T-cell (primary cell): ENCODE results near the gene CEP164. TPM values are rescaled to one million over a fixed set of nuclear protein-coding genes. Genes with fewer than 3 reads are reported as not detected.
"Not testable (repeated sequence)": the region's sequence is repeated elsewhere in the genome, so short reads cannot be mapped to it uniquely, and the experiment has no call there.

Source experiments
- ATAC-seq, 4 experiments: fragments of 200-7000 bp in 3 of 4; fragments of 150-1000 bp in 1 of 4; cut with Tn5 transposase; replicated peaks in 1 of 4; 1 replicate in 3 of 4; 2 replicates in 1 of 4; pipeline ENCODE4 v1.10.0; 2021; ENCODE audit warnings: moderate library complexity in 3 of 4, mild to moderate bottlenecking in 2 of 4, moderate number of reproducible peaks in 1 of 4
- CTCF ChIA-PET, 2 donors: fragments of 300-600 bp; sonication (Branson Sonifier 250); formaldehyde crosslinking; loops; one replicate each; lab custom pipeline; 2022; ENCODE audit warnings: antibody characterized with exemption in 2 of 2; lab: Charles Lee
- POLR2A ChIA-PET, 2 donors: fragments of 300-600 bp; sonication (Branson Sonifier 250); formaldehyde crosslinking; loops; one replicate each; lab custom pipeline; 2022; ENCODE audit warnings: antibody characterized with exemption in 2 of 2; lab: Charles Lee
- DNase-seq, 35 experiments: peaks; one replicate each; pipeline versions ENCODE4 v3.0.0 to v3.0.0-alpha.2; 2013 to 2023
- H3K27ac ChIP-seq: one replicate; pipeline ENCODE4 v1.5.1; 2013; ENCODE audit warnings: low read length
- H3K27me3 ChIP-seq, 2 experiments: replicated peaks in 1 of 2; 1 replicate in 1 of 2; 2 replicates in 1 of 2; pipeline versions ENCODE4 v1.6.1 to v1.7.0; 2013; ENCODE audit warnings: low read length in 1 of 2, mixed read lengths in 1 of 2; ENCODE audit not compliant: control insufficient read depth in 2 of 2, insufficient read depth in 2 of 2; ENCODE audit errors: extremely low read depth in 1 of 2
- H3K36me3 ChIP-seq, 2 donors: 1 replicate in 1 of 2; 2 replicates in 1 of 2; pipeline versions ENCODE4 v1.6.1 to v1.7.0; 2013; ENCODE audit warnings: low read length in 1 of 2; ENCODE audit not compliant: control insufficient read depth in 2 of 2, insufficient read depth in 1 of 2; ENCODE audit errors: extremely low read depth in 1 of 2
- H3K4me1 ChIP-seq, 2 experiments: 1 replicate in 1 of 2; 2 replicates in 1 of 2; pipeline versions ENCODE4 v1.6.1 to v1.7.0; 2013; ENCODE audit warnings: low read length in 2 of 2, mixed read lengths in 1 of 2; ENCODE audit not compliant: insufficient read depth in 2 of 2, control insufficient read depth in 1 of 2; ENCODE audit errors: extremely low read depth in 1 of 2
- H3K4me3 ChIP-seq, 2 donors: 1 replicate in 1 of 2; 2 replicates in 1 of 2; pipeline versions ENCODE4 v1.5.1 to v1.7.0; 2013; ENCODE audit warnings: mild to moderate bottlenecking in 2 of 2, low read length in 1 of 2, moderate library complexity in 1 of 2; ENCODE audit not compliant: control insufficient read depth in 1 of 2; ENCODE audit errors: extremely low read depth in 1 of 2
- H3K9me3 ChIP-seq: 2 replicates; pipeline ENCODE4 v1.7.0; 2013
- H3K27ac Mint-ChIP-seq, 2 donors: one replicate each; pipeline ENCODE4 v1.8.0; 2020 to 2021; ENCODE audit warnings: mild to moderate bottlenecking in 2 of 2, mixed read lengths in 2 of 2
- H3K27me3 Mint-ChIP-seq, 2 donors: one replicate each; pipeline ENCODE4 v1.8.0; 2021 to 2022; ENCODE audit warnings: mixed read lengths in 2 of 2
- H3K36me3 Mint-ChIP-seq: one replicate; pipeline ENCODE4 v1.8.0; 2021; ENCODE audit warnings: mixed read lengths
- H3K4me1 Mint-ChIP-seq, 3 donors: one replicate each; pipeline ENCODE4 v1.8.0; 2020 to 2022; ENCODE audit warnings: mixed read lengths in 3 of 3, mild to moderate bottlenecking in 1 of 3
- H3K4me3 Mint-ChIP-seq, 3 donors: one replicate each; pipeline ENCODE4 v1.8.0; 2020 to 2022; ENCODE audit warnings: mild to moderate bottlenecking in 3 of 3, mixed read lengths in 3 of 3, moderate library complexity in 3 of 3
- H3K9me3 Mint-ChIP-seq, 3 donors: one replicate each; pipeline ENCODE4 v1.8.0; 2020 to 2022; ENCODE audit warnings: mixed read lengths in 3 of 3
- WGBS: methylation state at CpG from one replicate; pipeline ENCODE4 v1.1.5; 2013; ENCODE audit warnings: missing lambda C conversion rate; ENCODE audit not compliant: insufficient coverage; 5-methylcytosine and 5-hydroxymethylcytosine counted together
- total RNA-seq, 35 experiments: library from RNA in 6 of 35; stranded (reverse) in 6 of 35; fragments of 120-200 nt in 1 of 35; gene quantifications; one replicate each; pipeline versions ENCODE4 v1.2.1 to v1.2.4 and lab custom pipeline; 2013 to 2026

Gene CEP164
- total RNA-seq, 5 donors from 2014 or later (not counting 1 experiment from before 2014, with no cell fraction given) = 44.5 to 59.9 (median 52.5) TPM

DNA sequence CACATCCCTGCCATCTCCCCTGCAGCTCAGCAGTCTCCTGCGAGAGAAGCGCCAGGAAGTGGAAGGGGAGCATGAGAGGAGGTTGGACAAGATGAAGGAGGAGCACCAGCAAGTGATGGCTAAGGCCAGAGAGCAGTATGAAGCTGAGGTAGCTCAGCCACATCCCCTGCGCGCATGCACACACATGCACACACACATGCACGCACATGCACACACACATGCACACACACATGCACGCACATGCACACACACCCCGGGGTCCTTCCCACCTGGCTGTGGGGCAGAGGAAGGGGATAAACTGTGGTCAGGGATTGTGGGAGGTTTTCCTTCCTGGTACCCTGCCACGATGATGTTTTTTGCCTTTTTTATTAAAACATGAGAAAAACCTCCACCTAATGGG lies 65.3 kb downstream of the CEP164 start:
- no CpG with 5 or more reads among the region's 8 CpGs for WGBS
- Mint-ChIP-seq H3K4me1 (no peaks in the 10 kb centered on the region), H3K9me3 (peaks cover 0 to 7% (median 0%) of the 10 kb centered on the region in 3 donors), H3K27ac (no peak overlapping the region), H3K4me3 (no peak overlapping the region), H3K27me3 (no peaks in the 10 kb centered on the region), H3K36me3 (peaks cover 84% of the 10 kb centered on the region)
- no peaks in the 10 kb centered on the region for H3K27me3 ChIP-seq
- ChIA-PET CTCF (no interaction called here), POLR2A (no interaction called here)
- ATAC-seq (no peak), DNase-seq (no peak)
- H3K9me3 ChIP-seq = no peaks in the 10 kb centered on the region
- H3K4me3 ChIP-seq = no peak overlapping the region
- peaks cover 23 to 79% of the 10 kb centered on the region in 2 donors for H3K36me3 ChIP-seq
- no peak overlapping the region for H3K27ac ChIP-seq
- no peaks in the 10 kb centered on the region for H3K4me1 ChIP-seq

- POLR2A ChIA-PET = no interaction called here
- Histone ChIP-seq H3K4me1 (no peaks in the 10 kb centered on the region), H3K27me3 (no peaks in the 10 kb centered on the region), H3K36me3 (peaks cover 28 to 77% of the 10 kb centered on the region in 2 donors), H3K9me3 (no peaks in the 10 kb centered on the region), H3K4me3 (no peak overlapping the region), H3K27ac (no peak overlapping the region)
- no peaks in the 10 kb centered on the region for H3K27me3 Mint-ChIP-seq
- peaks cover 0 to 7% (median 2%) of the 10 kb centered on the region in 3 donors for H3K9me3 Mint-ChIP-seq
- 83% methylated on average over 2 of the region's 14 CpGs for WGBS
- H3K4me1 Mint-ChIP-seq = peaks cover 0 to 1% (median 0%) of the 10 kb centered on the region in 3 donors
- DNase-seq (no peak), ATAC-seq (no peak)
- no peak overlapping the region for H3K27ac Mint-ChIP-seq
- CTCF ChIA-PET = interaction anchor here in 1 of 2 donors (0.8 kb wide), 1 partner anchor 663 kb away, joined by 3 read pairs; no protein-coding TSS in a partner anchor
- no peak overlapping the region for H3K4me3 Mint-ChIP-seq
- peaks cover 87% of the 10 kb centered on the region for H3K36me3 Mint-ChIP-seq
Observed at GRCh38 chr11:117394221-117394925, 66.7 kb downstream of the CEP164 start.

GRCh38 chr11:117395476-117395875 lies 67.8 kb downstream of the CEP164 start:
- CTCF ChIA-PET = no interaction called here

DNA sequence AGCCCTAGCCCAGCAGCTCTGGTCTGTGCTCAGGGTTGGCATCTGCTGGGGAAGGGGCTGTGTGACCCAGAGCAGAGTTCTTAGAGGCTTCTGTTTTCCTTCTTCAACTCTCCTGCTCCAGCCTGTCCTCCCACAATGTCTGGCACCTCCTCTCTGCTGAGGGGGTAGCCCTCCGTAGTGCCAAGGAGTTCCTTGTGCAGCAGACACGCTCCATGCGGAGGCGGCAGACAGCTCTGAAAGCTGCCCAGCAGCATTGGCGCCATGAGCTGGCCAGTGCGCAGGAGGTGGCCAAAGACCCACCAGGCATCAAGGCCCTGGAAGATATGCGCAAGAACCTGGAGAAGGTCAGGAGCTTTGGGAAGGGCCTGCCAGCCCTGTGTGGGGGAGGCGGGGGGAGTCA lies 69.3 kb downstream of the CEP164 start:
- DNase-seq (no peak), ATAC-seq (no peak)
- H3K4me3 ChIP-seq = no peak overlapping the region
- Mint-ChIP-seq H3K4me1 (peaks cover 0 to 9% (median 6%) of the 10 kb centered on the region in 3 donors), H3K36me3 (peaks cover 90% of the 10 kb centered on the region), H3K9me3 (peaks cover 0 to 7% (median 2%) of the 10 kb centered on the region in 3 donors), H3K27ac (no peak overlapping the region), H3K27me3 (no peaks in the 10 kb centered on the region), H3K4me3 (no peak overlapping the region)
- H3K27me3 ChIP-seq = no peaks in the 10 kb centered on the region
- H3K36me3 ChIP-seq = peaks cover 28 to 58% of the 10 kb centered on the region in 2 donors
- H3K27ac ChIP-seq = no peak overlapping the region
- no peaks in the 10 kb centered on the region for H3K9me3 ChIP-seq
- ChIA-PET POLR2A (no interaction called here), CTCF (no interaction called here)
- H3K4me1 ChIP-seq = no peaks in the 10 kb centered on the region
- WGBS = 98% methylated on average over 4 of the region's 8 CpGs

More at GRCh38 chr11:117395476-117395875, 67.8 kb downstream of the CEP164 start:
- Mint-ChIP-seq H3K27ac (no peak overlapping the region), H3K27me3 (no peaks in the 10 kb centered on the region), H3K4me1 (peaks cover 0 to 6% (median 4%) of the 10 kb centered on the region in 3 donors), H3K9me3 (peaks cover 0 to 7% (median 2%) of the 10 kb centered on the region in 3 donors), H3K4me3 (no peak overlapping the region), H3K36me3 (peaks cover 91% of the 10 kb centered on the region)
- peaks cover 28 to 72% of the 10 kb centered on the region in 2 donors for H3K36me3 ChIP-seq
- H3K27ac ChIP-seq = no peak overlapping the region
- H3K27me3 ChIP-seq = no peaks in the 10 kb centered on the region
- H3K4me1 ChIP-seq = no peaks in the 10 kb centered on the region
- H3K9me3 ChIP-seq = no peaks in the 10 kb centered on the region
- POLR2A ChIA-PET = no interaction called here
- DNase-seq (no peak), ATAC-seq (no peak)
- H3K4me3 ChIP-seq = no peak overlapping the region
- 97% methylated on average over 4 of the region's 4 CpGs for WGBS

DNA sequence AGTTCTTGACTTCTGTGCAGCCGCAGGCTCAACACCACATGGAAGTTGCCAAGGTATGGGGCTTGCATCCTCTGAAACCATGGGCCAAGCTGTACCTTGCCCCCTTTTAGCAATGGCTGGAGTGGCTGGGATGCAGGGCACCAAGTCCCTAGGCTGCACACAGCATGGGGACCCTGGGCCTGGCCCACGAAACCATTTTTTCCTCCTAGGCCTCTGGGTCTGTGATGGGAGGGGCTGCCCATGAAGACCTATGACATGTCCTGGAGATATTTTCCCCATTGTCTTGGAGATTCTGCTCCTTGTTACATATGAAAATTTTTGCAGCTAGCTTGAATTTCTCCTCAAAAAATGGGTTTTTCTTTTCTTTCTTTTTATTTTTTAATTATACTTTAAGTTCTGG lies 71.0 kb downstream of the CEP164 start:
- H3K4me3 Mint-ChIP-seq, POLR2A ChIA-PET, H3K27ac Mint-ChIP-seq, DNase-seq, ATAC-seq, H3K27ac ChIP-seq, H3K9me3 ChIP-seq, CTCF ChIA-PET, H3K27me3 ChIP-seq, H3K27me3 Mint-ChIP-seq, H3K9me3 Mint-ChIP-seq, H3K4me1 ChIP-seq, H3K4me3 ChIP-seq: not testable (repeated sequence)
- peaks cover 28 to 42% of the 10 kb centered on the region in 2 donors for H3K36me3 ChIP-seq
- WGBS = 100% methylated on average over 1 of the region's 2 CpGs
- peaks cover 89% of the 10 kb centered on the region for H3K36me3 Mint-ChIP-seq
- peaks cover 0 to 14% (median 9%) of the 10 kb centered on the region in 3 donors for H3K4me1 Mint-ChIP-seq

- H3K36me3 ChIP-seq = peaks cover 22 to 35% of the 10 kb centered on the region in 2 donors
- DNase-seq, H3K4me1 ChIP-seq, H3K27me3 Mint-ChIP-seq, H3K27me3 ChIP-seq, H3K4me3 Mint-ChIP-seq, ATAC-seq, H3K27ac ChIP-seq, POLR2A ChIA-PET, CTCF ChIA-PET, H3K4me3 ChIP-seq, H3K9me3 Mint-ChIP-seq, H3K9me3 ChIP-seq, H3K27ac Mint-ChIP-seq: not testable (repeated sequence)
- Mint-ChIP-seq H3K36me3 (peaks cover 91% of the 10 kb centered on the region), H3K4me1 (peaks cover 0 to 14% (median 9%) of the 10 kb centered on the region in 3 donors)
- no CpG with 5 or more reads among the region's 2 CpGs for WGBS
Observed at GRCh38 chr11:117399100-117399840, 71.6 kb downstream of the CEP164 start.
